ENCODE data around the gene ZBTB33.

ZBTB33 gene

DNA sequence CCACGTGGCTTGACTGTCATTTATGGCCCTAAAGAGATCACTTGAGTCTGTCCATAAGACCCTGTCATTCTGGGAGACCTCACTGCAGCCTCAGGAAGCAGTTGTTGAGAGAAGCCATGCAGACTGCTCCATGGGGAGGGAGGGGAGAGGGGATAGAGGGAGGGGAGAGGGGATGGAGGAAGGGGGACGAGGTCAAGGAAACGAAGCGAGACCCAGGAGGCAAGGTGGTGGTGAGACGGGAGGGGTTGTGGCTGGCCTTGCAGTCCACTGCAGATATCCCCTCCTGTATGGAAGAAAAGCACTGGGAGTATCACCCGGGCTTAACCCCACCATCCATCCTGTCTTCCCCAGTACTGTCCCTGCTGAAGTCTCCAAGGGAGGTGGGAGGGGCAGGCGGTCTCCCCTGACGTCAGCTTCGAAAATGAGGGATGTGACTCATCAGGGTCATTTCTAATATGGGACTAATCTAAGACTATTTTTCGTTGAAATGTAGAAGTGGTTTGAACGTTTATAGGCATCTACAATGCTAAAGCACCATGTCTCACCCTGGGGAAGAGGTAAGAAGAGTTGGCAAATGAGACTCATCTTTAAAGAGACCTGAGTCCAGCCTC, 55.0 kb downstream of the ZBTB33 start:
- DNase-seq (ENCODE audit: low read depth, low spot score) = no peak

DNA sequence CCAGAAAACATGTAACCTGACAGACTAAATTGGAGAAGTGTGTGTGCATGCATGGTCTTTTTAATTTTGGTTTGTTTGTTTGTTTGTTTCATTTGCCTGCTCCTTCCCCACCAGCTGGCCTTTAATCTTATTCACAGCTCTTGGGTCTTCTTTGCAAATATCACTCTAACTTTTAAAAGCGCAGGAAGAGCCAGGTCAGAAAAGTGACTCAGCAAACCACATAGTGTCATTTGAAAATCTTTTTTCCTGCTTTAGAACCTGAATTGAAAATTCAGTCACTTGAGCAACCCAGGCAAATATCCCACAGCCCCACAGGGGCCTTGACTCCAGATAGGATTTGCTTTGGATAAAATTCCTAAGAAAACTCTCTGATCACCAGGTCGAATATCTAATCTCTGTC, 56.0 kb downstream of the ZBTB33 start:
- DNase-seq (ENCODE audit: low read depth, low spot score) = no peak
